ENCODE results near the gene CD36. TPM values are rescaled to one million over a fixed set of nuclear protein-coding genes. Genes with fewer than 3 reads are reported as not detected.

The CD36 gene
- total and polyA plus RNA-seq, 2 experiments from 2014 or later = 0.40 to 1.8 TPM

DNA sequence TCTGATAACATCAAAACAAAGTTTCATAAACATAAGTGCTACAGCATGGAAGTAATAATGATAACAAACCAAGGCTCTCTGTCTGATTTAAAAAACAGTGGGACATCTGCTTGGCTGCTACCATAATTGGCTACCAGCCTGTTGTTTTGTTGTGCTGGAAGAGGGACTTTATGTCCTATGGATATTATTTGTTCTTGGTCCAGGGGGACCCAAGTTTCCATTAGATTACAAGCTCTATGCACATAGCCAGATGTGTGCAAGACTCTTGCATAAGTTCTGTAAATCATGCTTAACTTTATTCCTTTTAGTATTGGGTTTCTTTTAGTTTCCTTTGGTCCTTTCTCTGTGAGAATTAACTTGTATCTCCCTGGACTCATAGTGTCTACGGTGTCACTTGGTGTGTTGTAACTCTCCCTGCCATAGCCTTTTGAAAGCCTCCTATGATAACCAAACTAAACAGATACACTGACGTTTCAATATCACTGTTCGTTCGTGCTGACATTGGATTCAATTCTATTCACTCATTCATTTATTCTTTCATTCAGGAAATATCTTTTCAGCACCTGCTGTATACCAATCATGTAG, 41.4 kb upstream of the CD36 start:
- H3K27ac ChIP-seq (ENCODE audit: low read depth) = no peak overlapping the region
- no peak overlapping the region for H3K27ac Mint-ChIP-seq
- H3K4me3 ChIP-seq = no peak overlapping the region
- no peak overlapping the region for H2AFZ ChIP-seq
- no peaks in the 10 kb centered on the region for H3K36me3 Mint-ChIP-seq (ENCODE audit: low read depth)
- H3F3A ChIP-seq (replicated peaks; ENCODE audit: low read depth) = no peaks in the 10 kb centered on the region
- H3K4me3 Mint-ChIP-seq = no peak overlapping the region
- H3K9me2 ChIP-seq (ENCODE audit: insufficient read depth) = no peaks in the 10 kb centered on the region
- DNase-seq (ENCODE audit: low spot score) (no peak), ATAC-seq (no peak)
- no peaks in the 10 kb centered on the region for H3K36me3 ChIP-seq (ENCODE audit: insufficient read depth)
- H3K79me2 ChIP-seq (replicated peaks; ENCODE audit: insufficient read depth) = no peaks in the 10 kb centered on the region
- no peak overlapping the region for H3K4me2 ChIP-seq
- H3K27me3 ChIP-seq (ENCODE audit: insufficient read depth) = no peaks in the 10 kb centered on the region
- no peaks in the 10 kb centered on the region for H3K4me1 Mint-ChIP-seq
- no peaks in the 10 kb centered on the region for H3K9me3 Mint-ChIP-seq
- no peaks in the 10 kb centered on the region for H3K4me1 ChIP-seq (ENCODE audit: insufficient read depth)
- H4K20me1 ChIP-seq (replicated peaks; ENCODE audit: insufficient read depth) = no peaks in the 10 kb centered on the region
- no peaks in the 10 kb centered on the region for H3K27me3 Mint-ChIP-seq (ENCODE audit: insufficient read depth, low read depth, poor library complexity)
- TF ChIP-seq REST (IDR thresholded peaks at IDR 0.05; ENCODE audit: unreplicated experiment) (no peak), STAT1 (IDR thresholded peaks at IDR 0.05; ENCODE audit: unreplicated experiment) (no peak)
- TF ChIP-seq, protein P1, sequence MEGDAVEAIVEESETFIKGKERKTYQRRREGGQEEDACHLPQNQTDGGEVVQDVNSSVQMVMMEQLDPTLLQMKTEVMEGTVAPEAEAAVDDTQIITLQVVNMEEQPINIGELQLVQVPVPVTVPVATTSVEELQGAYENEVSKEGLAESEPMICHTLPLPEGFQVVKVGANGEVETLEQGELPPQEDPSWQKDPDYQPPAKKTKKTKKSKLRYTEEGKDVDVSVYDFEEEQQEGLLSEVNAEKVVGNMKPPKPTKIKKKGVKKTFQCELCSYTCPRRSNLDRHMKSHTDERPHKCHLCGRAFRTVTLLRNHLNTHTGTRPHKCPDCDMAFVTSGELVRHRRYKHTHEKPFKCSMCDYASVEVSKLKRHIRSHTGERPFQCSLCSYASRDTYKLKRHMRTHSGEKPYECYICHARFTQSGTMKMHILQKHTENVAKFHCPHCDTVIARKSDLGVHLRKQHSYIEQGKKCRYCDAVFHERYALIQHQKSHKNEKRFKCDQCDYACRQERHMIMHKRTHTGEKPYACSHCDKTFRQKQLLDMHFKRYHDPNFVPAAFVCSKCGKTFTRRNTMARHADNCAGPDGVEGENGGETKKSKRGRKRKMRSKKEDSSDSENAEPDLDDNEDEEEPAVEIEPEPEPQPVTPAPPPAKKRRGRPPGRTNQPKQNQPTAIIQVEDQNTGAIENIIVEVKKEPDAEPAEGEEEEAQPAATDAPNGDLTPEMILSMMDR (conservative IDR thresholded peaks at IDR 0.05; ENCODE audit: low read depth in 2 of 2) = no peak

GRCh38 chr7:80597875-80598274, 40.6 kb upstream of the CD36 start:
- H3K4me2 ChIP-seq = no peak overlapping the region
- no peaks in the 10 kb centered on the region for H3K79me2 ChIP-seq (replicated peaks; ENCODE audit: insufficient read depth)
- H3K4me3 ChIP-seq = no peak overlapping the region
- H3K4me1 ChIP-seq (ENCODE audit: insufficient read depth) = no peaks in the 10 kb centered on the region
- no peak overlapping the region for H3K27ac Mint-ChIP-seq
- no peaks in the 10 kb centered on the region for H3K27me3 Mint-ChIP-seq (ENCODE audit: insufficient read depth, low read depth, poor library complexity)
- no peaks in the 10 kb centered on the region for H3K4me1 Mint-ChIP-seq
- no peaks in the 10 kb centered on the region for H3K9me3 Mint-ChIP-seq
- TF ChIP-seq EZH2 (IDR thresholded peaks at IDR 0.05; ENCODE audit: low read depth, unreplicated experiment) (no peak), POLR2AphosphoS5 (IDR thresholded peaks at IDR 0.05; ENCODE audit: low read depth) (no peak)
- TF ChIP-seq, protein P1 (conservative IDR thresholded peaks at IDR 0.05; ENCODE audit: low read depth in 2 of 2) = no peak
- no peak for DNase-seq (ENCODE audit: low spot score)
- H3K36me3 Mint-ChIP-seq (ENCODE audit: low read depth) = no peaks in the 10 kb centered on the region
- no peak overlapping the region for H2AFZ ChIP-seq
- no peak overlapping the region for H3K4me3 Mint-ChIP-seq
- H3K9me2 ChIP-seq (ENCODE audit: insufficient read depth) = no peaks in the 10 kb centered on the region
- no peaks in the 10 kb centered on the region for H3K36me3 ChIP-seq (ENCODE audit: insufficient read depth)
- no peaks in the 10 kb centered on the region for H4K20me1 ChIP-seq (replicated peaks; ENCODE audit: insufficient read depth)
- no peak overlapping the region for H3K27ac ChIP-seq (ENCODE audit: low read depth)
- H3K27me3 ChIP-seq (ENCODE audit: insufficient read depth) = no peaks in the 10 kb centered on the region
- no peaks in the 10 kb centered on the region for H3F3A ChIP-seq (replicated peaks; ENCODE audit: low read depth)
- ATAC-seq = no peak
